ENCODE data around the gene IL1RL1.

The IL1RL1 gene

GRCh38 chr2:102383722-102384121 is 72.4 kb downstream of the IL1RL1 start:
- no peak for DNase-seq

- DNase-seq: no peak
Observed at GRCh38 chr2:102385522-102385921, 74.2 kb downstream of the IL1RL1 start.

- DNase-seq: no peak
Observed at GRCh38 chr2:102386004-102386403, 74.6 kb downstream of the IL1RL1 start.

- DNase-seq: no peak
Observed at GRCh38 chr2:102386867-102387541, 75.6 kb downstream of the IL1RL1 start.

GRCh38 chr2:102387763-102388546 is 76.6 kb downstream of the IL1RL1 start:
- DNase-seq: no peak

- no peak for DNase-seq
Observed at GRCh38 chr2:102391565-102391964, 80.2 kb downstream of the IL1RL1 start.

- no peak for DNase-seq
Observed at GRCh38 chr2:102392096-102392495, 80.7 kb downstream of the IL1RL1 start.

GRCh38 chr2:102392942-102393341 is 81.6 kb downstream of the IL1RL1 start:
- DNase-seq: no peak

GRCh38 chr2:102396012-102396411 is 84.6 kb downstream of the IL1RL1 start:
- DNase-seq: no peak

- DNase-seq: no peak
Observed at GRCh38 chr2:102397209-102397608, 85.8 kb downstream of the IL1RL1 start.

- no peak for DNase-seq
Observed at GRCh38 chr2:102399499-102400141, 88.3 kb downstream of the IL1RL1 start.

GRCh38 chr2:102401456-102401855 is 90.1 kb downstream of the IL1RL1 start:
- no peak for DNase-seq
